ENCODE measurements around the gene HCFC1R1.
A peak's percentile ranks its signal among the peaks of the same experiment; 100 is the strongest.
"Not testable (repeated sequence)": the region's sequence is repeated elsewhere in the genome, so short reads cannot be mapped to it uniquely, and the experiment has no call there.

The HCFC1R1 gene

DNA sequence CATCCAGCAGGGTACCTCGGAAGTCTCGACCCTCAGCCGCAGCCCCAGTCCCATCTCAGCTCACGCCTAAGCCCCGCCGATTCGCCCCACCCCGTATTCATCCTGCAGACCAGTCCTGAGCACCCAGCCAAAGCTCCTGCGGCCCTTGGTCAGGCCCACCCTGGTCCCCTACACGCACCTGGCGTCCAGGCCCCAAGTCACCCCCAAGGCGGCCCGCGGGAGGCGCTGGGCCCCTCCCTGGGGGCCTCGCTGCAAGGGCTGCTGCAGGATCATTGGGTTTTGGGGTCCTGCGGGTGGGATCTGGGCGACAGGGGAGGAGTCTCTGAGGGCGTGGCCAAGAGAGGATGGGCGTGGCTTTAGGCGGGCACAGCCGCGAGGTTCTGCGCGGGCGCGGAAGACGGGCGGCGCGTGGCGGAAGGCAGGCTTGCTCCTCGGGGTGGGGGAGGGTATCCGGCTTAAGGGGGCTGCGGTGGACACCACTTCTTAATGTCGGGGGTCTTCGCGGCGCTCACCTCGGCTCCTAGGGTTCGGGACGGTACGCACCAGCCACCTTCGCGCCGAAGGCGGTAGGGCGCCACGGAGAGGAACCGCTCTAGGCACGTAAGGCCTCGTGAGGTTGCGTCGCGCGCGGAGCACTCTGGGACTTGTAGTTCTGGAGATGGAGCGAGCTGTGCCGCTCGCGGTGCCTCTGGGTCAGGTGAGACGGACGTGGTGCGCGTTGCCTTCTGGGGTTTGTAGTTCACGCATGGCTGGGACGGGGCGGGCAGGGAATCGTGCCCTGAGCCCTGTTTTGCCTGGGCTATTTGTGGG lies at the start of gene HCFC1R1, which contains the start of gene THOC6:
TSS of gene HCFC1R1 (minus strand) at position 274 of the 810 bp plus-strand sequence. CDS start at position 273, 1 bp downstream.
TSS of gene THOC6 (plus strand) at position 367 of the 810 bp plus-strand sequence. CDS start at position 659, 292 bp downstream.
- peak; percentile 95 for DNase-seq (ENCODE audit: low read depth)

DNA sequence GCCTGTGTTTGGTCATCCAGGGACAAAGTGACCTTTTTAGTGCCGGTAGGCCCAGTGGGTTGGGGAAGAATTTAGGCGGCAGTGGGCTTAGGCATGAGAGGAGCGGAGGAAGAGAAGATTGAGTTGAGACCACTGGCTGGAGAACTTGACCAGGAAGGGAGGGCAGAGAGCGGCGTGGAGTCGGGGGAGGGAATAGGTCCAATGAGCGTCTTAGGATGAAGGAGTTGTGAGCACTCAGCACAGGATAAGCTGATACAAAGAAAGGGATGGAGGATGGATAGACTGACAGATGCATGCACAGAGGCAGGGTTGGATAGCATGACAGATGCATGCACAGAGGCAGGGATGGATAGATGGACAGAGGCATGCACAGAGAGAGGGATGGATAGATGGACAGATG lies 49.7 kb upstream of the HCFC1R1 start:
- no peak for DNase-seq (ENCODE audit: low read depth)

- DNase-seq (ENCODE audit: low read depth): not testable (repeated sequence)
Measured at GRCh38 chr16:3072576-3073263, 49.0 kb upstream of the HCFC1R1 start.

DNA sequence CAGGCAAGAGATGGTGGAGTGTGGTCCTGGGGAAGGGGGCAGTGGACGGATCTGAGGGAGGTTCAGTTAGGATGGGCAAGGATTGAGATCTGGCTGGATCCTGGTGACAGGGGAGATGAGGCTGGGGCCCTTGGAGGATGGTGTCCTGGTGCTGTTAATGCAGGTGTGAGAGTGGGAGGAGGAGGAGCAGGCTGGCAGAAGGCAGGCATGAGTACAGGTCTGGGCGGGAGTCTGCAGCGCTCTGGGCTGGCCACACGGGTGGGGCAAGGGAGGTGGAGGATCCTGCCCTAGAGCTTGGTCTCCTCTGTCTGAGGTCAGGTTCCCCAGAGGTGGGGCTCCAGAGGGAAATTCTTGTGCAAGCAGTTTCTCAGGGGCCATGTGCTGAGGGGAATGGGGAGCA lies 48.4 kb upstream of the HCFC1R1 start:
- DNase-seq (ENCODE audit: low read depth): not testable (repeated sequence)

DNA sequence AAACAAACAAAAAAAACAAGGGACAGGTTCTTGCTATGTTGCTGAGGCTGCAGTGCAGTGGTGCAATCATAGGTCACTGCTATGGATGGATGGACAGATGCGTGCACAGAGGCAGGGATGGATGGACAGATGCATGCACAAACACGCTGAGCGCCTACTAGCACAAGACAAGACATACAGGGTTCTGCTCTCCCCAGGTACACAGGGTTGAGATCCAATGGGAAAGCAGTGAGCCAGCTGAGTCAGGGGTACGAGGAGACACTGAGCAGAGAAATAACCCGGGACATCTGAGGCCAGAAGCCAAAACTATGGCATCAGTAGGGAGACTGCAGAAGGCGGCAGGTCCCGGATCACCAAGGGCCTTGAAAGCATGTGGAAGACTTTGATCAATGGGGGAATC lies 47.9 kb upstream of the HCFC1R1 start:
- DNase-seq (ENCODE audit: low read depth): no peak

DNA sequence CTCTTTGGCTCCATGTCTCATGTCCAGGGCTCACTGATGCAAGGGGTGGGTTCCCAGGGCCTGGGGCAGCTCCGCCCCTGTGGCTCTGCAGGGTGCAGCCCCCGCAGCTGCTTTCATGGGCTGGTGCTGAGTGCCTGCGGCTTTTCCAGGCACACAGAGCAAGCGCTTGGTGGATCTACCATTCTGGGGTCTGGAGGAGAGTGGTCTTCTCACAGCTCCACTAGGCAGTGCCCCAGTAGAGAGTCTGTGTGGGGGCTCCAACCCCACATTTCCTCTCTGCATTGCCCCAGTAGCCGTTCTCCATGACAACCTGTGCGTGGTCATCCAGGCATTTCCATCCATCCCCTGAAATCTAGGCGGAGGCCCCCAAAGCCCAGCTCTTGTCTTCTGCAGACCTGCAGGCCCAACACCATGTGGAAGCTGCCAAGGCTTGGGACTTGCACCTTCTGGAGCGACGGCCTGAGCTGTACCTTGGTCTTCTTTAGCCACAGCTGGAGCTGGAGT lies 46.9 kb upstream of the HCFC1R1 start:
- DNase-seq (ENCODE audit: low read depth): no peak

DNA sequence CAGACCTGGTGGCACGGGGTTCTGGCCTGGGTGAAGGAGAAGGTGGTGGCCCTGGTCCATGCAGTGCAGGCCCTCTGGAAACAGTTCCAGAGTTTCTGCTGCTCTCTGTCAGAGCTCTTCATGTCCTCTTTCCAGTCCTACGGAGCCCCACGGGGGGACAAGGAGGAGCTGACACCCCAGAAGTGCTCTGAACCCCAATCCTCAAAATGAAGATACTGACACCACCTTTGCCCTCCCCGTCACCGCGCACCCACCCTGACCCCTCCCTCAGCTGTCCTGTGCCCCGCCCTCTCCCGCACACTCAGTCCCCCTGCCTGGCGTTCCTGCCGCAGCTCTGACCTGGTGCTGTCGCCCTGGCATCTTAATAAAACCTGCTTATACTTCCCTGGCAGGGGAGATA lies 45.4 kb upstream of the HCFC1R1 start:
- DNase-seq (ENCODE audit: low read depth): not testable (repeated sequence)

DNA sequence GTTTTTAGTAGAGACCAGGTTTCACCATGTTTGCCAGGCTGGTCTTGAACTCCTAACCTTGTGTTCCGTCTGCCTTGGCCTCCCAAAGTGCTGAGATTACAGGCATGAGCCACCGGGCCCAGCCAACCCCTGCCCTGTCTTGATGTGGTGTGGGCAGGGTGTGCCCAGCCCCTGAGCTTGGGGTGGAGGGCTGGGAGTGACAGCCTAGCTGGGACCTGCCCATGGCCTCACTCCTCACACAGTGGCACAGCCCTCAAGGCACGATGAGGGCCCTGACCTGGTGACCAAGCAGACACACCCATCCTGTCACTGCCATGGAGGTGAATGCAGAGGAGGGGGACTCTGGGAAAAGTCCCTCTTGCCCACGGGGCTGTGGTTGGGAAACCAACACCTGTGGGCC lies 44.7 kb upstream of the HCFC1R1 start:
- no peak for DNase-seq (ENCODE audit: low read depth)

- DNase-seq (ENCODE audit: low read depth): no peak
Measured at GRCh38 chr16:3066440-3066748, 42.7 kb upstream of the HCFC1R1 start.

DNA sequence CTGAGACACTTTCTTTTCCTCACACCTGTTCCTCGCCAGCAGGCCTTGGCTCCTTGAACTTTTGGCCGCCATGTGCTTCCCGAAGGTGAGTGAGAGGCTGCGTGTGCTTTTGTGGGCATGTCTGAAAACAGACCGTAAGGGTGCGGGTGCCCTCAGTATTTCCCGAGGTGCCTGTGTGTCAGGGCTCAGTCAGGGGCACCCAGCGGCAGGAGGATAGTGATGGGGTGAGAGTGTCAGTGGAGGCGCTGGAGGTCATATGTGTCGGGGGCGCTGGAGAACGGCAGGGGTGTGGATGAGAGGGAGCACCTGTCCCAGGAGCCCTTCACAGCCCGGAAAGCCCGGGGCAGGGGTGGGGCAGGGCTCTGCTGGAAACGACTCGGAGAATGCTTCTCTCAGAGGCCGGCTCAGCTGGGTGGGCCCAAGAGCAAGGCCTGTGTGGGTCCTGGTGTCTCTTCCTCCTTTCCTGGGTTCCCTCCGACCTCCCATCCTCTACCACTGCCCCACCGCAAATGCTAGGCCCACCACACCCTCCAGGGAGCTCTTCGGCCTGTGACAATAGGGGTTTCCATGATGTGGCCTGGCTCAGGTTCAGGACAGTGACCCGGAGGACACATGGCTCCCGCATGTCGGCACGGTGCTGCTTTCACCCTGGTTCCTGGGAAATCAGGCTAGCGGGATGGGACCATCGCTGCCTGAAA lies 42.1 kb upstream of the HCFC1R1 start:
- no peak for DNase-seq (ENCODE audit: low read depth)

DNA sequence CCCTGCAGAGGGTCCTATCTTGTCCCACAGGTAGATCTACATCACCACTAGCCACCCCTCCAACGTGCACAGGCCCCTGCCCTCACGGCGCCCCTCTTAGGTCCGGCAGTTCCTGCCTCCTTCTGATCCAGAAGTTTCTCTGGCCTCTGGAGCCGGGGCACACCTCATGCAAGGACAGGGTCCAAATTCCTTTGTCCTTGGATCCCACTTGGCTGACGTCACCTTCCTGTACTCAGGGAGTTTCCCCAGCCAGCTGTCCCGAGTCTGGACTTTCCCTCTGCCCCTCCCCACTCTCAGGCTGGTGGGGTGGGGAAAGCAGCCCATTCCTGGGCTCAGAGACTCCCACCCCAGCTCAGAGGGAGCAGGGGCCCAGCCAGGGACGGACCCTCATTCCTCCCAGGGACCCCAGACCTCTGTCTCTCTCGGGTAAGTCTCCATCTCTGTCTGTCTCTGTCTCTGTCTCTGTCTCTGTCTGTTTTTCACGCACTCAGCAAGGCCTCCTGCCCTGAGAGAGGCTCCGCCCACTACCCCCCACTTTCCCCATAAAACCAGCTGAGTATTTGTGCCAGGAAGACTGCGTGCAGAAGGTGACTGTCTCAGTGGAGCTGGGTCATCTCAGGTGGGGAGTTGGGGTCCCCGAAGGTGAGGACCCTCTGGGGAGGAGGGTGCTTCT lies 41.5 kb upstream of the HCFC1R1 start, which contains the start of gene IL32:
TSS of gene IL32 (plus strand) at position 572 of the 673 bp plus-strand sequence. CDS start 172 bp downstream, outside the sequence.
- DNase-seq (ENCODE audit: low read depth): peak; percentile 7

DNA sequence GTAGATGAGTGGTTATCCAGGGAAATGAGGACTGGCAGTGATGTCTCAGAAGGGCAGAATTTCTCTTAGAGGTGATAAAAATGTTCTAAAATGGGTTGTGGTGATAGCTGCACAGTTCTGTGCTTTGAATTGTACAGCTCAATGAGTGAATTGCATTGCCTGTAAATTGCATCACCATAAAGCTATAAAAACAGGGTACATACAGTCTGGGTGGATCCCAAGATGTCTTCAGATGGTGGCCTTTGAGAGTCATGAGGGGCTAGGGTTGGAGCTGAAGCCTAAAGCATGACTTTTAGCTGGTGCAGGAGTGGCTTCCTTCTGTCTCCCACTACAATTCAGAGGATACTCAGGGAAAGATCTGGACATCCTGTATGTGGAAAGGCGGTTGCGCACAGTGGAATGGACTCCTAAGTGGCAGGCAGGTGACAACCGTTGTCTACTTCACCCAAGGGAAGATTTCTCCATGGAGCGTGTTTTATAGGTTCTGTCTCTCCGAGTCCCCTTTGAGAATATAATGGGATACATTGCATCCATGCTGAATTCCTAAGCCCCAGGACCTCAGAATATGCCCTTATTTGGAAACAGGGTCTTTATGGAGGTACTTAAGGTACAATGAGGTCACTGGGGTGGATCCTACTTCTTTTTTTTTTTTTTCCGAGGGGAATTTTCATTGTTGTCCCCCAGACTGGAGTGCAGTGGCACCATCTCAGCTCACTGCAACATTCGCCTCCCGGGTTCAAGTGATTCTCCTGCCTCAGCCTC lies 40.1 kb upstream of the HCFC1R1 start:
- DNase-seq (ENCODE audit: low read depth): no peak

DNA sequence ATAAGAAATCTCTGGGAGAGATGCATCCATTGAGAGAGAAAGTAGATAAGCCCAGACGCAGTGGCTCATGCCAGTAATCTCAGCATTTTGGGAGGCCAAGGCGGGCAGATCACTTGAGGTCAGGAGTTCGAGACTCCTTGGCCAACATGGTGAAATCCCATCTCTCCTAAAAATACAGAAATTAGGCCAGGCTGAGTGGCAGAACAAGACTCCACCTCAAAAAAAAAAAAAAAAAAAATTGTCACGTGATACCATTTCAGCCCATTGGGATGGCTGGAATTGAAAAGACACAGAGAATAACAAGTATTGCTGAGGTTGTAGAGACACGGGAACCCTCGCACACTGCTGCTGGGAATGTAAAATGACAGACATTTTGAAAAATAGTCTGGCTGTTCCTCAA lies 38.8 kb upstream of the HCFC1R1 start:
- DNase-seq (ENCODE audit: low read depth): no peak

- no peak for DNase-seq (ENCODE audit: low read depth)
Measured at GRCh38 chr16:3060339-3061127, 36.8 kb upstream of the HCFC1R1 start.

DNA sequence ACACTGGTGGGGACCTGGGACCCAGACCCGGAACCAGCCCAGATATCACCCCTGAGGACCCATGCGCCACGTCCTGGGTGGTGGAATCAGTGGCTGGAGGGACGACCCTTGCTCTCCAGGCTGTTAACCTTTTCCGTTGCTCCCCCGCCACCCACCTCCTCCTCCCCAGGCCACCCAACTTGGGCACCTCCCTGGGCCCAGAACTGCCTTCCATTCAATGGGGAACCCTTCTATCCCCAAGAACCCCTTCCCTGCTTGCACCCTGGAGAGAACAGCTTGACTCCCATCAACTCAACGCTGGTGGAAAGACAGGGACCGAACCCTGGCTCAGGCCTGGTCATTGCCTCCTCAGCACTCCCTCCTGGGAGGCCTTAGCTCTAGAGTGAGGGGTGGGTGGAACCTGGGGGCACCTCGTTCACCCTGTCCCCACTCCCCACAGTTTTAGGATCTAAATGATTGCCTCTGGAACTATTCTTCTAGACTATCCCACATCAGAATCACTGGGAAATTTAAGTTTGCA lies 36.0 kb upstream of the HCFC1R1 start:
- no peak for DNase-seq (ENCODE audit: low read depth)

- DNase-seq (ENCODE audit: low read depth): peak; percentile 49
Measured at GRCh38 chr16:3059041-3059722, 35.4 kb upstream of the HCFC1R1 start.

- DNase-seq (ENCODE audit: low read depth): peak; percentile 8
Measured at GRCh38 chr16:3058139-3059030, 34.6 kb upstream of the HCFC1R1 start.
